ENCODE measurements around the gene CRAMP1.

Gene CRAMP1

DNA sequence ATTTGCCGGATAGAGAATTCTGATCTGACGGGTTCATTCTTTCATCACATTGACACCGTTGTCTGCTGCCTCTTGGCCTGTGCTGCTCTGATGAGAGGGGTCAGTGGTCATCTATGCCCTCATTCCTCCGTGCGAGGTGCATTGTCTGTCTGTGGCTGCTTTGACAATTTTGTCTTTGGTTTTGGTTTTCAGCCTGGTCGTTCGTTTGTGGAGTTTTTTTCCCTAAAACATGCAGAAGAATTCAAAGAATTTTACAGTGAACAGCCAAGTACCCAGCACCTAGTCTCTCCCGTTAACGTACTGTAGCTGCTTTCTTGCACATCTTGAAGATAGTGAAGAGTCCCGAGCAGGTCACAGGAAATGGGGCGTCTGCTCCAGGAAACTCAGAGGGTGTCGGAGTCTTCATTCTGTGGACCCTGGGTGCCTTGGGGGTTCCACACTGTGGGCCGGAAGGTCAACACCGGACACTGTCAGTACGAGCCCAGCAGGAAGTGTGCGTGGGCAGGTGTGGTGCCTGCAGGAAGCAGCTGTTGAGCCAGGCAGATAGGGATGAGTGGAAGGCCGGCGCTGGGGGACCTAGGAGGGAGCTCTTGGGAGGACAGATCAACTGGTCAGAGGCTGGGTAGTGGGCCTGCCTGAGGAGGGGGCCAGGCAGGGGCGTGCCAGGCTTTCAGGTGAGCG, 28.2 kb downstream of the CRAMP1 start:
- Histone ChIP-seq H2BK5ac (ENCODE audit: low read length) (no peak overlapping the region), H3K27me3 (ENCODE audit: control insufficient read depth in 3 of 3, insufficient read depth in 3 of 3, low read depth in 1 of 3, low read length in 3 of 3) (no peaks in the 10 kb centered on the region), H2BK15ac (ENCODE audit: low read length) (no peak overlapping the region), H2AK5ac (ENCODE audit: low read depth, low read length) (no peak overlapping the region), H3K79me1 (ENCODE audit: low read depth, low read length) (peaks cover 8% of the 10 kb centered on the region), H3K4me2 (ENCODE audit: insufficient read depth, low read length, poor library complexity, severe bottlenecking) (no peak overlapping the region), H2BK12ac (ENCODE audit: low read length) (no peak overlapping the region), H2AFZ (ENCODE audit: low read length) (no peak overlapping the region), H3K4ac (ENCODE audit: low read length) (no peak overlapping the region), H3K14ac (ENCODE audit: low read length) (no peak overlapping the region), H3K23ac (ENCODE audit: low read depth, low read length, poor library complexity) (no peak overlapping the region), H4K91ac (ENCODE audit: low read depth, low read length, poor library complexity) (no peak overlapping the region), H3K36me3 (replicated peaks in 1 of 2; ENCODE audit: control insufficient read depth in 2 of 2, insufficient read depth in 2 of 2, low read length in 2 of 2) (peaks cover 54 to 94% of the 10 kb centered on the region in 2 donors), H3K4me1 (ENCODE audit: control insufficient read depth in 2 of 2, insufficient read depth in 1 of 2, low read depth in 1 of 2, low read length in 2 of 2) (no peaks in the 10 kb centered on the region), H3K27ac (replicated peaks; ENCODE audit: low read length) (no peak overlapping the region), H3K18ac (ENCODE audit: low read length) (no peak overlapping the region), H3K9me3 (replicated peaks in 1 of 2; ENCODE audit: control insufficient read depth in 2 of 2, insufficient read depth in 1 of 2, low read depth in 1 of 2, low read length in 2 of 2) (peaks cover 0 to 2% of the 10 kb centered on the region in 2 donors), H4K8ac (ENCODE audit: low read depth, low read length) (no peak overlapping the region), H2BK120ac (ENCODE audit: low read depth, low read length) (no peak overlapping the region), H3K4me3 (ENCODE audit: low read length in 2 of 2) (no peak overlapping the region), H3K9ac (ENCODE audit: low read depth, low read length, poor library complexity) (no peak overlapping the region)
- WGBS, 2 donors (ENCODE audit: extremely low coverage in 2 of 2, insufficient read length in 2 of 2, insufficient replicate concordance in 1 of 2) = no CpG with 5 or more reads among the region's 20 CpGs
- no peak for DNase-seq (ENCODE audit: low spot score)

DNA sequence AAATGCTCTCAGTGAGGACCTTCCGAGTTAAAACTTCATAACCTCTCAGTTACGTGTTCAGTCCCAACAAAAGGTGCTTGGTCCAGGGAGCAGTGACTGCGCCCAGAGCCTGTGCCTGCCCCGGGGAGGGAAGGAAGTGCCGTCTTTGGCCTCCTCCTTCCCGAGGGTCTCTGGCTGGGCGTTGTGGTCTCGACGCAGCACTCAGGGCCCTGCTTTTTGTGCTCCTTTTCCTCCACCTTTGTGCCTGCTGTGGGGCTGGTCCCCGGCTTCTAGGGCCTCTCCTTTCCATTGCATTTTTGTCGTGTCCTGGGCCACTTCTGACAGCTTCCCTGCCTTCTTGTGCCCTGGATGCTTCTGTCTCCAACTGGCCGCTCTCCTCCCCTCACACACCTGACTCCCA, 29.1 kb downstream of the CRAMP1 start:
- Histone ChIP-seq H2AFZ (ENCODE audit: low read length) (no peak overlapping the region), H4K91ac (ENCODE audit: low read depth, low read length, poor library complexity) (no peak overlapping the region), H2BK5ac (ENCODE audit: low read length) (no peak overlapping the region), H4K8ac (ENCODE audit: low read depth, low read length) (no peak overlapping the region), H3K27me3 (ENCODE audit: control insufficient read depth in 3 of 3, insufficient read depth in 3 of 3, low read depth in 1 of 3, low read length in 3 of 3) (no peaks in the 10 kb centered on the region), H3K9me3 (replicated peaks in 1 of 2; ENCODE audit: control insufficient read depth in 2 of 2, insufficient read depth in 1 of 2, low read depth in 1 of 2, low read length in 2 of 2) (peaks cover 0 to 2% of the 10 kb centered on the region in 2 donors), H3K79me1 (ENCODE audit: low read depth, low read length) (peaks cover 9% of the 10 kb centered on the region), H3K14ac (ENCODE audit: low read length) (no peak overlapping the region), H3K36me3 (replicated peaks in 1 of 2; ENCODE audit: control insufficient read depth in 2 of 2, insufficient read depth in 2 of 2, low read length in 2 of 2) (peaks cover 57 to 98% of the 10 kb centered on the region in 2 donors), H3K9ac (ENCODE audit: low read depth, low read length, poor library complexity) (no peak overlapping the region), H3K18ac (ENCODE audit: low read length) (no peak overlapping the region), H3K4me1 (ENCODE audit: control insufficient read depth in 2 of 2, insufficient read depth in 1 of 2, low read depth in 1 of 2, low read length in 2 of 2) (no peaks in the 10 kb centered on the region), H3K27ac (replicated peaks; ENCODE audit: low read length) (no peak overlapping the region), H2BK15ac (ENCODE audit: low read length) (no peak overlapping the region), H2BK12ac (ENCODE audit: low read length) (no peak overlapping the region), H3K4me2 (ENCODE audit: insufficient read depth, low read length, poor library complexity, severe bottlenecking) (no peak overlapping the region), H2BK120ac (ENCODE audit: low read depth, low read length) (no peak overlapping the region), H3K4me3 (ENCODE audit: low read length in 2 of 2) (no peak overlapping the region), H3K4ac (ENCODE audit: low read length) (no peak overlapping the region), H2AK5ac (ENCODE audit: low read depth, low read length) (no peak overlapping the region), H3K23ac (ENCODE audit: low read depth, low read length, poor library complexity) (no peak overlapping the region)
- no CpG with 5 or more reads among the region's 12 CpGs for WGBS, 2 donors (ENCODE audit: extremely low coverage in 2 of 2, insufficient read length in 2 of 2, insufficient replicate concordance in 1 of 2)
- no peak for DNase-seq (ENCODE audit: low spot score)

- Histone ChIP-seq H3K4me3 (ENCODE audit: low read length in 2 of 2) (peak overlapping the region in 1 of 2 donors; percentile 40), H3K4ac (ENCODE audit: low read length) (no peak overlapping the region), H2AK5ac (ENCODE audit: low read depth, low read length) (no peak overlapping the region), H4K8ac (ENCODE audit: low read depth, low read length) (no peak overlapping the region), H3K9me3 (replicated peaks in 1 of 2; ENCODE audit: control insufficient read depth in 2 of 2, insufficient read depth in 1 of 2, low read depth in 1 of 2, low read length in 2 of 2) (peaks cover 0 to 2% of the 10 kb centered on the region in 2 donors), H3K27me3 (ENCODE audit: control insufficient read depth in 3 of 3, insufficient read depth in 3 of 3, low read depth in 1 of 3, low read length in 3 of 3) (no peaks in the 10 kb centered on the region), H2BK12ac (ENCODE audit: low read length) (no peak overlapping the region), H4K91ac (ENCODE audit: low read depth, low read length, poor library complexity) (no peak overlapping the region), H2BK120ac (ENCODE audit: low read depth, low read length) (no peak overlapping the region), H3K36me3 (replicated peaks in 1 of 2; ENCODE audit: control insufficient read depth in 2 of 2, insufficient read depth in 2 of 2, low read length in 2 of 2) (peaks cover 55 to 100% of the 10 kb centered on the region in 2 donors), H2BK15ac (ENCODE audit: low read length) (no peak overlapping the region), H3K27ac (replicated peaks; ENCODE audit: low read length) (no peak overlapping the region), H3K4me1 (ENCODE audit: control insufficient read depth in 2 of 2, insufficient read depth in 1 of 2, low read depth in 1 of 2, low read length in 2 of 2) (no peaks in the 10 kb centered on the region), H2BK5ac (ENCODE audit: low read length) (peak overlapping the region; percentile 61), H3K14ac (ENCODE audit: low read length) (no peak overlapping the region), H3K4me2 (ENCODE audit: insufficient read depth, low read length, poor library complexity, severe bottlenecking) (no peak overlapping the region), H2AFZ (ENCODE audit: low read length) (no peak overlapping the region), H3K23ac (ENCODE audit: low read depth, low read length, poor library complexity) (no peak overlapping the region), H3K9ac (ENCODE audit: low read depth, low read length, poor library complexity) (no peak overlapping the region), H3K18ac (ENCODE audit: low read length) (no peak overlapping the region), H3K79me1 (ENCODE audit: low read depth, low read length) (peaks cover 9% of the 10 kb centered on the region)
- WGBS, 2 donors (ENCODE audit: extremely low coverage in 2 of 2, insufficient read length in 2 of 2, insufficient replicate concordance in 1 of 2) = no CpG with 5 or more reads among the region's 5 CpGs
- no peak for DNase-seq (ENCODE audit: low spot score)
Observed at GRCh38 chr16:1642148-1642547, 30.0 kb downstream of the CRAMP1 start.

DNA sequence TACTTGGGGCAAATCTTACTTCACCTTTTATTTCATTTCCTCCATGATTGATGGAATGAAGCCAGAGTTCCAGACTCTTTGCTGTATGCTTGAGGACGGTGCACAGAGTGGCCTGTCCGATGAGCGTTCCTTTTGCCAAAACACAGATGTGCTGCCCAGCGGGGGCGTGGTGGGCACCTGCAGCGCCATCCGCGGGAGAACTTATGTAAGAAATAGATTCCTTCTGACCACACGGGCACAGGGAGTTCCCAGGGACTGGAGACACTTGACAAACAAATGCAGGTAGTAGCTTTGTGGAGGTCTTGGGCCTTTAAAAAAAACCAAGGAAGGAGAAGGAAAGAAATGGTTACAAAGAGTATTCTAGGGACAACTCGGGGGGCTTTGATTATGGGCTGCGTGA, 30.6 kb downstream of the CRAMP1 start:
- H3K4me1 ChIP-seq (ENCODE audit: control insufficient read depth in 2 of 2, insufficient read depth in 1 of 2, low read depth in 1 of 2, low read length in 2 of 2) = no peaks in the 10 kb centered on the region
- no peak overlapping the region for H2BK5ac ChIP-seq (ENCODE audit: low read length)
- H3K4me3 ChIP-seq (ENCODE audit: low read length in 2 of 2) = no peak overlapping the region
- no peak overlapping the region for H4K8ac ChIP-seq (ENCODE audit: low read depth, low read length)
- no peak overlapping the region for H4K91ac ChIP-seq (ENCODE audit: low read depth, low read length, poor library complexity)
- no peak for DNase-seq (ENCODE audit: low spot score)
- H3K27ac ChIP-seq (replicated peaks; ENCODE audit: low read length) = no peak overlapping the region
- WGBS, 2 donors (ENCODE audit: extremely low coverage in 2 of 2, insufficient read length in 2 of 2, insufficient replicate concordance in 1 of 2) = no CpG with 5 or more reads among the region's 11 CpGs
- H3K18ac ChIP-seq (ENCODE audit: low read length) = no peak overlapping the region
- no peak overlapping the region for H3K4me2 ChIP-seq (ENCODE audit: insufficient read depth, low read length, poor library complexity, severe bottlenecking)
- H3K27me3 ChIP-seq (ENCODE audit: control insufficient read depth in 3 of 3, insufficient read depth in 3 of 3, low read depth in 1 of 3, low read length in 3 of 3) = no peaks in the 10 kb centered on the region
- no peak overlapping the region for H3K23ac ChIP-seq (ENCODE audit: low read depth, low read length, poor library complexity)
- H2BK120ac ChIP-seq (ENCODE audit: low read depth, low read length) = no peak overlapping the region
- H2AK5ac ChIP-seq (ENCODE audit: low read depth, low read length) = no peak overlapping the region
- H3K79me1 ChIP-seq (ENCODE audit: low read depth, low read length) = peaks cover 9% of the 10 kb centered on the region
- H3K4ac ChIP-seq (ENCODE audit: low read length) = no peak overlapping the region
- H3K9me3 ChIP-seq (replicated peaks in 1 of 2; ENCODE audit: control insufficient read depth in 2 of 2, insufficient read depth in 1 of 2, low read depth in 1 of 2, low read length in 2 of 2) = peaks cover 0 to 2% of the 10 kb centered on the region in 2 donors
- peaks cover 52 to 97% of the 10 kb centered on the region in 2 donors for H3K36me3 ChIP-seq (replicated peaks in 1 of 2; ENCODE audit: control insufficient read depth in 2 of 2, insufficient read depth in 2 of 2, low read length in 2 of 2)
- H3K9ac ChIP-seq (ENCODE audit: low read depth, low read length, poor library complexity) = no peak overlapping the region
- H2BK15ac ChIP-seq (ENCODE audit: low read length) = no peak overlapping the region
- no peak overlapping the region for H2AFZ ChIP-seq (ENCODE audit: low read length)
- no peak overlapping the region for H2BK12ac ChIP-seq (ENCODE audit: low read length)
- H3K14ac ChIP-seq (ENCODE audit: low read length) = no peak overlapping the region

Measured in neuronal stem cell (in vitro differentiated cells).